Heart left ventricle (tissue), 16 donors: ENCODE results near the gene SLC6A7. TPM values are rescaled to one million over a fixed set of nuclear protein-coding genes. Genes with fewer than 3 reads are reported as not detected.
A peak's percentile ranks its signal among the peaks of the same experiment; 100 is the strongest.

Experiments used
- ATAC-seq, 4 donors: fragments of 200-7000 bp; cut with Tn5 transposase; one replicate each; pipeline ENCODE4 v1.9.1; 2020 to 2022; ENCODE audit warnings: moderate library complexity in 4 of 4, mild to moderate bottlenecking in 3 of 4, moderate number of reproducible peaks in 1 of 4
- DNase-seq, 5 donors: peaks; one replicate each; pipeline ENCODE4 v3.0.0-alpha.2; 2020
- H3K27ac ChIP-seq, 12 donors: fragments of 200-600 bp; sonication (generic) in 4 of 12; one replicate each; pipeline versions ENCODE4 v1.5.0 to v1.8.0; 2016 to 2022; ENCODE audit warnings: mild to moderate bottlenecking in 2 of 12
- H3K27me3 ChIP-seq, 9 donors: fragments of 200-600 bp; sonication (generic) in 2 of 9; one replicate each; pipeline versions ENCODE4 v1.5.1 to v1.8.0; 2016 to 2022; ENCODE audit warnings: mild to moderate bottlenecking in 3 of 9
- H3K36me3 ChIP-seq, 9 donors: fragments of 200-600 bp; sonication (generic) in 2 of 9; one replicate each; pipeline versions ENCODE4 v1.5.0 to v1.8.0; 2018 to 2022; ENCODE audit warnings: mild to moderate bottlenecking in 2 of 9
- H3K4me1 ChIP-seq, 12 donors: fragments of 200-600 bp; sonication (generic) in 4 of 12; one replicate each; pipeline versions ENCODE4 v1.5.0 to v1.8.0; 2016 to 2022; ENCODE audit warnings: mild to moderate bottlenecking in 3 of 12
- H3K4me3 ChIP-seq, 12 donors: fragments of 200-600 bp; sonication (generic) in 4 of 12; one replicate each; pipeline versions ENCODE4 v1.5.0 to v1.8.0; 2017 to 2022; ENCODE audit warnings: mild to moderate bottlenecking in 9 of 12, moderate library complexity in 4 of 12
- H3K9me3 ChIP-seq, 12 donors: fragments of 200-600 bp; sonication (generic) in 4 of 12; one replicate each; pipeline versions ENCODE4 v1.5.0 to v1.8.0; 2016 to 2022; ENCODE audit warnings: mild to moderate bottlenecking in 1 of 12
- CTCF ChIP-seq, 12 donors: fragments of 200-600 bp; sonication (generic) in 4 of 12; IDR thresholded peaks; one replicate each; pipeline versions ENCODE4 v1.5.0 to v1.8.0; 2018 to 2022; ENCODE audit warnings: antibody characterized with exemption in 12 of 12, mild to moderate bottlenecking in 5 of 12
- POLR2A ChIP-seq, 2 donors: fragments of 450-650 bp; IDR thresholded peaks; one replicate each; pipeline ENCODE4 v1.6.1; 2017; ENCODE audit warnings: antibody characterized with exemption in 2 of 2, mild to moderate bottlenecking in 2 of 2, moderate library complexity in 2 of 2
- WGBS, 4 donors: extraction: QIAGEN DNeasy Blood & Tissue Kit in 2 of 4; methylation state at CpG; one replicate each; pipeline versions ENCODE4 v1.1.5 to v1.1.7; 2013 to 2018; 5-methylcytosine and 5-hydroxymethylcytosine counted together
- intact Hi-C, 10 donors: fragments of 100-400 bp; cut with DNase I; formaldehyde crosslinking; loops; one replicate each; pipeline versions ENCODE4 v1.11.1 to v1.14.2; 2022
- polyA plus RNA-seq, 2 donors: library from polyadenylated mRNA; stranded (reverse); fragments of 200-250 nt; gene quantifications; one replicate each; pipeline ENCODE4 v1.2.3, GENCODE V29; 2013
- total RNA-seq, 9 donors: library from RNA; depleted of rRNA in 2 of 9; stranded (reverse); fragments of >200 nt in 2 of 9; fragmentation: NEBNext Ultra II Directional in 3 of 9; extraction: Animal tissue kit (Norgen Biotek cat#: 25700) in 3 of 9; gene quantifications; one replicate each; pipeline versions ENCODE4 v1.1.0 to v1.2.4, GENCODE V29; 2016 to 2023
- donor health status: ischemic (EF 13 %, LVEDD 7.1; RV severe dilation, severe dysfunction).
- donor health status: healthy with polysubstance abuse.
- donor health status: DM: no; HTN: yes; CAD: no.
- donor health status: DM: no; HTN: no; CAD: no.
- donor health status: ischemic (EF 25% LVEDD 6.9; RV normal size, moderate dysfunction).
- donor health status: ischemic (EF 25% LVEDD 5.7; RV mildly dilated, moderate dysfunction).
- donor health status: healthy.
- donor health status: DM: yes; HTN: yes; CAD: no.
- donor health status: ischemic (EF 35%, LVEDD 5.7; RV mildly dilated, moderate dysfunction).
- donor health status: nonischemic (EF 11% LVEDD 7.7; RV severe dilation, severe dysfunction).
- donor health status: DM: yes; HTN: yes; CAD: no.
- donor health status: PGD.
- donor health status: ischemic (EF 29% LVEDD 5.4; RV normal size, mild dysfunction).
- donor health status: nonischemic (EF 23%, LVEDD 6.1; RV moderate dilation, normal function).

SLC6A7 gene
- total and polyA plus RNA-seq, 11 donors, result not detected

- ATAC-seq (peak in 2 of 4 donors; percentile 54 to 57), DNase-seq (no peak)
- intact Hi-C loops, result no loop called here
- no peak for TF ChIP-seq POLR2A (IDR thresholded peaks at IDR 0.05)
- TF ChIP-seq CTCF (IDR thresholded peaks at IDR 0.05), result no peak
- Histone ChIP-seq H3K36me3 (no peaks in the 10 kb centered on the region), H3K4me3 (no peak overlapping the region), H3K27me3 (no peaks in the 10 kb centered on the region), H3K9me3 (no peaks in the 10 kb centered on the region), H3K4me1 (peaks cover 0 to 13% (median 0%) of the 10 kb centered on the region in 12 donors), H3K27ac (peak overlapping the region in 1 of 12 donors; percentile 15)
- WGBS, 4 donors, result 73 to 83% (median 77%) methylated on average over 5 of the region's 5 CpGs
These were observed 45.0 kb downstream of the SLC6A7 start for GRCh38 chr5:150234576-150235499.

- ATAC-seq (no peak), DNase-seq (no peak)
- Histone ChIP-seq H3K9me3 (no peaks in the 10 kb centered on the region), H3K36me3 (no peaks in the 10 kb centered on the region), H3K4me1 (peaks cover 0 to 13% (median 0%) of the 10 kb centered on the region in 12 donors), H3K27ac (no peak overlapping the region), H3K4me3 (no peak overlapping the region), H3K27me3 (no peaks in the 10 kb centered on the region)
- no peak for TF ChIP-seq CTCF (IDR thresholded peaks at IDR 0.05)
- intact Hi-C loops, result no loop called here
- 73 to 89% (median 86%) methylated on average over 5 of the region's 5 CpGs for WGBS, 4 donors
These were observed 45.6 kb downstream of the SLC6A7 start for GRCh38 chr5:150235500-150235854.

- Histone ChIP-seq H3K9me3 (no peaks in the 10 kb centered on the region), H3K4me1 (peaks cover 0 to 13% (median 0%) of the 10 kb centered on the region in 12 donors), H3K27me3 (no peaks in the 10 kb centered on the region), H3K4me3 (no peak overlapping the region), H3K27ac (no peak overlapping the region), H3K36me3 (no peaks in the 10 kb centered on the region)
- TF ChIP-seq POLR2A (IDR thresholded peaks at IDR 0.05) (no peak), CTCF (IDR thresholded peaks at IDR 0.05) (no peak)
- no peak for DNase-seq
- ATAC-seq, result no peak
- intact Hi-C loops, result no loop called here
- 87 to 91% (median 89%) methylated on average over 2 of the region's 2 CpGs for WGBS, 4 donors
These were observed 46.5 kb downstream of the SLC6A7 start for GRCh38 chr5:150236313-150236712.

GRCh38 chr5:150236981-150237754 lies 47.3 kb downstream of the SLC6A7 start:
- no peak for DNase-seq
- Histone ChIP-seq H3K4me3 (no peak overlapping the region), H3K27me3 (no peaks in the 10 kb centered on the region), H3K27ac (no peak overlapping the region), H3K36me3 (no peaks in the 10 kb centered on the region), H3K9me3 (no peaks in the 10 kb centered on the region), H3K4me1 (peaks cover 0 to 13% (median 0%) of the 10 kb centered on the region in 12 donors)
- whole genome bisulfite sequencing, 4 donors, result 85 to 89% (median 87%) methylated on average over 12 to 15 of the region's 15 CpGs
- TF ChIP-seq POLR2A (IDR thresholded peaks at IDR 0.05) (no peak), CTCF (IDR thresholded peaks at IDR 0.05) (no peak)
- ATAC-seq, result no peak
- intact Hi-C loops, result no loop called here
